ENCODE measurements around the gene PAK4. TPM values are rescaled to one million over a fixed set of nuclear protein-coding genes. Genes with fewer than 3 reads are reported as not detected.

PAK4 gene
- total and polyA plus RNA-seq, 2 of the 13 experiments (the other 11 are each of a cell fraction or from before 2014, with no cell fraction given): 9.5 to 17.8 TPM

GRCh38 chr19:39171479-39172465 is 46.2 kb downstream of the PAK4 start:
- no peak overlapping the region for H3K4me3 ChIP-seq (replicated peaks in 1 of 3; ENCODE audit: insufficient read depth in 1 of 3, low read depth in 2 of 3, low read length in 3 of 3)
- POLR2A ChIA-PET: no interaction called here

More at GRCh38 chr19:39171479-39172465, 46.2 kb downstream of the PAK4 start:
- Histone ChIP-seq H3K4me2 (ENCODE audit: low read depth, low read length) (no peak overlapping the region), H3K79me2 (ENCODE audit: insufficient read depth, low read length) (no peaks in the 10 kb centered on the region), H3K27ac (ENCODE audit: extremely low read length, insufficient read depth, low read length) (no peak overlapping the region), H3K36me3 (replicated peaks in 1 of 2; ENCODE audit: control insufficient read depth in 1 of 2, insufficient read depth in 2 of 2, low read length in 2 of 2) (peaks cover 12 to 42% of the 10 kb centered on the region in 2 experiments; a peak in 4 of 5 replicates), H3K9ac (ENCODE audit: insufficient read depth, low read depth, low read length) (no peak overlapping the region), H4K20me1 (ENCODE audit: insufficient read depth, low read length) (peaks cover 2% of the 10 kb centered on the region; the same call in 1 of the 2 replicates), H2AFZ (ENCODE audit: low read length) (no peak overlapping the region), H3K9me3 (ENCODE audit: low read length) (no peaks in the 10 kb centered on the region), H3K4me1 (ENCODE audit: insufficient read depth, low read length) (peaks cover 37% of the 10 kb centered on the region), H3K27me3 (ENCODE audit: control insufficient read depth in 1 of 2, insufficient read depth in 2 of 2, low read length in 2 of 2) (no peaks in the 10 kb centered on the region; a peak in 1 of 5 replicates)
- CTCF ChIA-PET (ENCODE audit: low intra/inter-chr PET ratio, low total read pairs): no interaction called here
- BruUV-seq (replicated peaks): no TSS peak
- intact Hi-C loops (cut with micrococcal nuclease; ENCODE audit: unreplicated experiment) (no loop called here), in situ Hi-C loops (cut with HindIII; ENCODE audit: extremely low pct_ligation_motif_present, low pct_unique_long_range_greater_than_20kb) (no loop called here)
- ATAC-seq (no peak), DNase-seq (ENCODE audit: low spot score) (no peak), FAIRE-seq (no peak)
- TF ChIP-seq MAZ (IDR thresholded peaks at IDR 0.05; ENCODE audit: borderline replicate concordance, low read depth, low read length): no peak
- TF ChIP-seq MAZ (CRISPR knock-in tag; IDR thresholded peaks at IDR 0.05; ENCODE audit: low read depth): no peak
- TF ChIP-seq STAT6 (CRISPR knock-in tag; IDR thresholded peaks at IDR 0.05; ENCODE audit: borderline replicate concordance): no peak
- 0 out of 2 replicates have a peak, but pooled peaks have one; percentile 1 for TF ChIP-seq ZBTB4 (CRISPR knock-in tag; IDR thresholded peaks at IDR 0.05; ENCODE audit: borderline replicate concordance)
- no peak for TF ChIP-seq HNRNPH1 (optimal IDR thresholded peaks at IDR 0.05; ENCODE audit: low read depth, low read length)
- no peak for TF ChIP-seq ZNF235 (CRISPR knock-in tag; IDR thresholded peaks at IDR 0.05; ENCODE audit: borderline replicate concordance)
- no peak for TF ChIP-seq KMT2A (CRISPR knock-in tag; IDR thresholded peaks at IDR 0.05)
- peak; percentile 3 for TF ChIP-seq AGO2 (optimal IDR thresholded peaks at IDR 0.05; ENCODE audit: low read depth, low read length)
- TF ChIP-seq KDM3A (CRISPR knock-in tag; IDR thresholded peaks at IDR 0.05; ENCODE audit: low read depth): no peak
- no peak for TF ChIP-seq ZNF350 (CRISPR knock-in tag; IDR thresholded peaks at IDR 0.05; ENCODE audit: borderline replicate concordance, low read depth)
- no peak for TF ChIP-seq HOXA3 (CRISPR knock-in tag; IDR thresholded peaks at IDR 0.05)
- 95% methylated on average over 18 of the region's 27 CpGs for WGBS (ENCODE audit: low lambda C conversion rate)

Measured in HepG2 (cell line).